ENCODE measurements around the gene UMODL1.

Gene UMODL1

DNA sequence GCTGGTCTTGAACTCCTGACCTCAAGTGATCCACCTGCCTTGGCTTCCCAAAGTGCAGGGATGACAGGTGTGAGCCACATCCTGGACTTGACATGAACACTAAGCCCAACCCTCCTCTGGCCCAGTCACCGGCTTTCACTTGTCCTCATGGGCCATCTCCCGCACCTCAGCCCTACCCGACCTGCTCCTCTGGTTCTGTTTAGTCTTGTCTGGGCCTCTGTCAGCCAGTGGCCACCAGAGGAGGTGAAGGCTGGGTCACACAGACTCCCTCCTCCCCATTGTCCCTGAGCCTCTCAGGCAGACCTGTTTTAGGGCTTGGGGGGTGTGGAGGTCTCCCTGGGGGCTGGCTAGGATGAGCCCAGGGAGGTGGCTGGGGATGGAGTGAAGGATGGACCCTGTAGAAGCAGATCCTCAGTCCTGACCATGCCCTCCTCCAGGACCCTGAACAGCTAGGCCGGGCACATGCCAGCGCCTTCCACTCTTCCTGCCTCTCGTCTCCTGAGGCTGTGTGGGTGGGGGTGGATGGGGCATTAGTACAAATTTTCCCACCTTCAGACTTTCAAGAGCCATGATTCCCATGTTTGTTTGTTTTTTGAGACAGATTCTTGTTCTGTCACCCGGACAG lies 26.1 kb upstream of the UMODL1 start:
- H3K4me3 ChIP-seq (ENCODE audit: low read depth, low read length): no peak overlapping the region
- DNase-seq (ENCODE audit: low read depth, low spot score): no peak
- ChIA-PET CTCF (interaction anchor here (1.2 kb wide), 1 partner anchor 36 kb away, joined by 3 read pairs; no protein-coding TSS in a partner anchor), POLR2A (no interaction called here)
- TF ChIP-seq, protein P1, sequence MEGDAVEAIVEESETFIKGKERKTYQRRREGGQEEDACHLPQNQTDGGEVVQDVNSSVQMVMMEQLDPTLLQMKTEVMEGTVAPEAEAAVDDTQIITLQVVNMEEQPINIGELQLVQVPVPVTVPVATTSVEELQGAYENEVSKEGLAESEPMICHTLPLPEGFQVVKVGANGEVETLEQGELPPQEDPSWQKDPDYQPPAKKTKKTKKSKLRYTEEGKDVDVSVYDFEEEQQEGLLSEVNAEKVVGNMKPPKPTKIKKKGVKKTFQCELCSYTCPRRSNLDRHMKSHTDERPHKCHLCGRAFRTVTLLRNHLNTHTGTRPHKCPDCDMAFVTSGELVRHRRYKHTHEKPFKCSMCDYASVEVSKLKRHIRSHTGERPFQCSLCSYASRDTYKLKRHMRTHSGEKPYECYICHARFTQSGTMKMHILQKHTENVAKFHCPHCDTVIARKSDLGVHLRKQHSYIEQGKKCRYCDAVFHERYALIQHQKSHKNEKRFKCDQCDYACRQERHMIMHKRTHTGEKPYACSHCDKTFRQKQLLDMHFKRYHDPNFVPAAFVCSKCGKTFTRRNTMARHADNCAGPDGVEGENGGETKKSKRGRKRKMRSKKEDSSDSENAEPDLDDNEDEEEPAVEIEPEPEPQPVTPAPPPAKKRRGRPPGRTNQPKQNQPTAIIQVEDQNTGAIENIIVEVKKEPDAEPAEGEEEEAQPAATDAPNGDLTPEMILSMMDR (IDR thresholded peaks at IDR 0.05; ENCODE audit: insufficient read depth, low read length, missing control alignments): no peak

- ChIA-PET CTCF (interaction anchor here (0.8 kb wide), 1 partner anchor 11 kb away, joined by 3 read pairs; no protein-coding TSS in a partner anchor), POLR2A (interaction anchor here (0.7 to 1.0 kb wide), 5 partner anchors 8 to 69 kb away, joined by 3 read pairs; no protein-coding TSS in a partner anchor)
- H3K4me3 ChIP-seq (ENCODE audit: low read depth, low read length): no peak overlapping the region
- TF ChIP-seq, protein P1 (IDR thresholded peaks at IDR 0.05; ENCODE audit: insufficient read depth, low read length, missing control alignments): peak; percentile 32
- DNase-seq (ENCODE audit: low read depth, low spot score): peak; percentile 96
Observed at GRCh38 chr21:42047821-42048613, 23.1 kb upstream of the UMODL1 start.

- CTCF ChIA-PET: no interaction called here
- TF ChIP-seq, protein P1 (IDR thresholded peaks at IDR 0.05; ENCODE audit: insufficient read depth, low read length, missing control alignments): no peak
- H3K4me3 ChIP-seq (ENCODE audit: low read depth, low read length): no peak overlapping the region
- POLR2A ChIA-PET: interaction anchor here (1.0 kb wide), 1 partner anchor 9 kb away, joined by 3 read pairs; no protein-coding TSS in a partner anchor
- DNase-seq (ENCODE audit: low read depth, low spot score): no peak
Observed at GRCh38 chr21:42048870-42049577, 22.1 kb upstream of the UMODL1 start.

- no peak overlapping the region for H3K4me3 ChIP-seq (ENCODE audit: low read depth, low read length)
- ChIA-PET CTCF (interaction anchor here (0.6 kb wide), 1 partner anchor 272 kb away, joined by 3 read pairs; no protein-coding TSS in a partner anchor), POLR2A (no interaction called here)
- no peak for DNase-seq (ENCODE audit: low read depth, low spot score)
- TF ChIP-seq, protein P1 (IDR thresholded peaks at IDR 0.05; ENCODE audit: insufficient read depth, low read length, missing control alignments): no peak
Observed at GRCh38 chr21:42049578-42050430, 21.3 kb upstream of the UMODL1 start.

DNA sequence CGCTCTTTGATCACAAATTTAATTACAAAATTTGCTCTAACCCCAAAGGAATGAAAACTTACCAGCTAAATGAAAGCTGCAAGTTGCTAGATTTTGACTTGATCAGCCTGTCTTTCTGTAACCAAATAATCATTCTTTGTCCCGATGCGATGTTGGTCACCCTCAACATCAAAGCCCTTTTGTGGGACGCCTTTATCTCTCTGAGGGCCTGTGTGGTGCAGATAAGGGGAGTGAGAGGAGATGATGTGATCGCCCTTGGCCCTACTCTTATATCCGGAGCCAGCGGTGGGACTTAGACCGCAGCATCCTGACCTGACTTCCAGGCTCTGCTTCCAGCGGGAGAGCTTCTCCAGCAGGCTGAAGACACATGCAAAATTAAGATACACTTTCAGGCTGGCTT lies 19.3 kb upstream of the UMODL1 start:
- no peak overlapping the region for H3K4me3 ChIP-seq (ENCODE audit: low read depth, low read length)
- ChIA-PET POLR2A (no interaction called here), CTCF (interaction anchor here (1.0 kb wide), 1 partner anchor 66 kb away, joined by 4 read pairs; no protein-coding TSS in a partner anchor)
- TF ChIP-seq, protein P1 (IDR thresholded peaks at IDR 0.05; ENCODE audit: insufficient read depth, low read length, missing control alignments): no peak
- DNase-seq (ENCODE audit: low read depth, low spot score): no peak

All from AG04449 (cell line).